ENCODE measurements around the gene DAPK3.
"Not testable (repeated sequence)": the region's sequence is repeated elsewhere in the genome, so short reads cannot be mapped to it uniquely, and the experiment has no call there.

DAPK3 gene

GRCh38 chr19:4015705-4016402 lies 45.0 kb upstream of the DAPK3 start:
- H3K4me3 ChIP-seq (ENCODE audit: low read depth, low read length), result no peak overlapping the region
- no peak for TF ChIP-seq CTCF (conservative IDR thresholded peaks at IDR 0.05; ENCODE audit: low read depth, low read length)
- DNase-seq (ENCODE audit: low read depth), result no peak

GRCh38 chr19:4014541-4015491 lies 43.9 kb upstream of the DAPK3 start:
- no peak for TF ChIP-seq CTCF (conservative IDR thresholded peaks at IDR 0.05; ENCODE audit: low read depth, low read length)
- H3K4me3 ChIP-seq (ENCODE audit: low read depth, low read length), result no peak overlapping the region
- DNase-seq (ENCODE audit: low read depth), result no peak

GRCh38 chr19:4013886-4014540 lies 43.1 kb upstream of the DAPK3 start:
- TF ChIP-seq CTCF (conservative IDR thresholded peaks at IDR 0.05; ENCODE audit: low read depth, low read length), result no peak
- H3K4me3 ChIP-seq (ENCODE audit: low read depth, low read length), result no peak overlapping the region
- no peak for DNase-seq (ENCODE audit: low read depth)

- no peak for TF ChIP-seq CTCF (conservative IDR thresholded peaks at IDR 0.05; ENCODE audit: low read depth, low read length)
- no peak overlapping the region for H3K4me3 ChIP-seq (ENCODE audit: low read depth, low read length)
- DNase-seq (ENCODE audit: low read depth), result no peak
Observed at GRCh38 chr19:4012975-4013634, 42.2 kb upstream of the DAPK3 start.

- DNase-seq (ENCODE audit: low read depth), result no peak
- no peak overlapping the region for H3K4me3 ChIP-seq (ENCODE audit: low read depth, low read length)
- no peak for TF ChIP-seq CTCF (conservative IDR thresholded peaks at IDR 0.05; ENCODE audit: low read depth, low read length)
Observed at GRCh38 chr19:4012092-4012974, 41.4 kb upstream of the DAPK3 start.

GRCh38 chr19:4011430-4011829 lies 40.5 kb upstream of the DAPK3 start:
- not testable (repeated sequence) for DNase-seq (ENCODE audit: low read depth); H3K4me3 ChIP-seq (ENCODE audit: low read depth, low read length)

Measured in choroid plexus epithelial cell (primary cell).